PC-9 (cell line): Measurements from ENCODE around the gene GRIN2A. TPM values are rescaled to one million over a fixed set of nuclear protein-coding genes. Genes with fewer than 3 reads are reported as not detected.

ENCODE experiments used
- BruUV-seq: library from RNA; stranded (reverse); fragments of 400-500 nt; replicated peaks from 2 replicates; lab custom pipeline; 2021; lab: Mats Ljungman, UMichigan
- CTCF ChIA-PET: fragments of 300-600 bp; sonication (Branson Sonifier 250); formaldehyde crosslinking; loops from one replicate; lab custom pipeline; 2022; ENCODE audit warnings: antibody characterized with exemption; lab: Charles Lee
- POLR2A ChIA-PET: fragments of 300-600 bp; sonication (Branson Sonifier 250); formaldehyde crosslinking; loops from one replicate; lab custom pipeline; 2022; ENCODE audit warnings: antibody characterized with exemption; ENCODE audit not compliant: unreplicated experiment; lab: Charles Lee
- DNase-seq, 2 experiments: peaks; one replicate each; pipeline versions ENCODE4 v3.0.0 to v3.0.0-alpha.2; 2015 to 2022; ENCODE audit warnings: mixed read lengths in 1 of 2
- H2AFZ ChIP-seq: fragments of 200-600 bp; sonication (generic); 2 replicates; pipeline ENCODE4 v1.8.1; 2017; ENCODE audit warnings: antibody characterized with exemption
- H3F3A ChIP-seq: fragments of 200-600 bp; sonication (generic); 2 replicates; pipeline ENCODE4 v1.8.1; 2017; ENCODE audit warnings: antibody characterized with exemption, mild to moderate bottlenecking, low read depth; ENCODE audit not compliant: insufficient read depth
- H3K27ac ChIP-seq: fragments of 200-600 bp; sonication (generic); 2 replicates; pipeline ENCODE4 v1.6.1; 2016; ENCODE audit warnings: mixed run types
- H3K27me3 ChIP-seq: fragments of 200-600 bp; sonication (generic); 2 replicates; pipeline ENCODE4 v1.6.1; 2016; ENCODE audit warnings: low read depth, mixed run types; ENCODE audit not compliant: insufficient read depth
- H3K36me3 ChIP-seq: fragments of 200-600 bp; sonication (generic); 2 replicates; pipeline ENCODE4 v1.6.1; 2016; ENCODE audit warnings: low read depth, mixed run types
- H3K4me1 ChIP-seq: fragments of 200-600 bp; sonication (generic); replicated peaks from 2 replicates; pipeline ENCODE4 v1.6.1; 2016; ENCODE audit warnings: mixed run types; ENCODE audit not compliant: insufficient read depth
- H3K4me2 ChIP-seq: fragments of 200-600 bp; sonication (generic); 2 replicates; pipeline ENCODE4 v1.6.1; 2017; ENCODE audit warnings: mixed run types
- H3K4me3 ChIP-seq: fragments of 200-600 bp; sonication (generic); 2 replicates; pipeline ENCODE4 v1.6.1; 2016; ENCODE audit warnings: mixed run types
- H3K79me2 ChIP-seq: fragments of 200-600 bp; sonication (generic); 2 replicates; pipeline ENCODE4 v1.6.1; 2017; ENCODE audit warnings: low read depth, mixed run types
- H3K9me2 ChIP-seq: fragments of 200-600 bp; sonication (generic); 2 replicates; pipeline ENCODE4 v1.8.1; 2017; ENCODE audit warnings: mild to moderate bottlenecking; ENCODE audit not compliant: insufficient read depth
- H3K9me3 ChIP-seq: fragments of 200-600 bp; sonication (generic); 2 replicates; pipeline ENCODE4 v1.8.1; 2016; ENCODE audit warnings: low read depth; ENCODE audit not compliant: insufficient read depth
- H4K20me1 ChIP-seq: fragments of 200-600 bp; sonication (generic); 2 replicates; pipeline ENCODE4 v1.8.1; 2017; ENCODE audit not compliant: insufficient read depth
- CTCF ChIP-seq: fragments of 200-600 bp; sonication (generic); conservative IDR thresholded peaks from 2 replicates; pipeline ENCODE4 v1.6.1; 2017; ENCODE audit warnings: mixed run types, antibody characterized with exemption, mild to moderate bottlenecking, moderate library complexity
- EZH2 ChIP-seq: fragments of 200-600 bp; sonication (generic); IDR thresholded peaks from 2 replicates; pipeline ENCODE4 v1.8.0; 2017; ENCODE audit warnings: antibody characterized with exemption, low read depth
- intact Hi-C: fragments of 100-400 bp; cut with micrococcal nuclease; formaldehyde crosslinking; loops from one replicate; pipeline ENCODE4 v1.10.0; 2022; ENCODE audit not compliant: unreplicated experiment
- total RNA-seq: library from RNA; stranded (reverse); gene quantifications from 2 replicates; pipeline ENCODE4 v1.2.3, GENCODE V29; 2021

Gene GRIN2A
- total RNA-seq, 1 experiment from 2014 or later = not detected

GRCh38 chr16:10136916-10137315, 45.3 kb downstream of the GRIN2A start:
- no peaks in the 10 kb centered on the region for H3K27me3 ChIP-seq
- no peaks in the 10 kb centered on the region for H3K36me3 ChIP-seq
- H3K79me2 ChIP-seq = no peaks in the 10 kb centered on the region
- H2AFZ ChIP-seq = no peak overlapping the region
- DNase-seq = no peak
- TF ChIP-seq CTCF = no peak
- no peak for TF ChIP-seq EZH2
- ChIA-PET CTCF (no interaction called here), POLR2A (no interaction called here)
- no TSS peak for BruUV-seq
- H4K20me1 ChIP-seq = no peaks in the 10 kb centered on the region
- no peaks in the 10 kb centered on the region for H3K9me3 ChIP-seq
- no peaks in the 10 kb centered on the region for H3K9me2 ChIP-seq
- no peaks in the 10 kb centered on the region for H3K4me1 ChIP-seq
- H3K4me3 ChIP-seq = no peak overlapping the region
- no peak overlapping the region for H3K4me2 ChIP-seq
- no peaks in the 10 kb centered on the region for H3F3A ChIP-seq
- H3K27ac ChIP-seq = no peak overlapping the region
- intact Hi-C loops = no loop called here

- Histone ChIP-seq H3K9me2 (no peaks in the 10 kb centered on the region), H3K79me2 (no peaks in the 10 kb centered on the region), H4K20me1 (no peaks in the 10 kb centered on the region), H3K4me2 (no peak overlapping the region), H3F3A (no peaks in the 10 kb centered on the region), H2AFZ (no peak overlapping the region), H3K36me3 (no peaks in the 10 kb centered on the region), H3K27me3 (0 out of 2 replicates have a peak, but pooled peaks cover 6% of the 10 kb centered on the region), H3K4me3 (no peak overlapping the region), H3K27ac (no peak overlapping the region), H3K9me3 (no peaks in the 10 kb centered on the region), H3K4me1 (no peaks in the 10 kb centered on the region)
- intact Hi-C loops = no loop called here
- no TSS peak for BruUV-seq
- TF ChIP-seq EZH2 = no peak
- TF ChIP-seq CTCF = no peak
- POLR2A ChIA-PET = no interaction called here
- DNase-seq = no peak
- CTCF ChIA-PET = no interaction called here
Observed at GRCh38 chr16:10130538-10130937, 51.7 kb downstream of the GRIN2A start.

- TF ChIP-seq EZH2 = no peak
- no peak for TF ChIP-seq CTCF
- DNase-seq = no peak
- ChIA-PET CTCF (no interaction called here), POLR2A (no interaction called here)
- H3K4me1 ChIP-seq = no peaks in the 10 kb centered on the region
- no peak overlapping the region for H2AFZ ChIP-seq
- intact Hi-C loops = no loop called here
- no peaks in the 10 kb centered on the region for H3K9me2 ChIP-seq
- H3K27me3 ChIP-seq = 0 out of 2 replicates have a peak, but pooled peaks cover 6% of the 10 kb centered on the region
- no peaks in the 10 kb centered on the region for H3K9me3 ChIP-seq
- BruUV-seq = no TSS peak
- no peak overlapping the region for H3K4me3 ChIP-seq
- no peaks in the 10 kb centered on the region for H3K79me2 ChIP-seq
- no peak overlapping the region for H3K27ac ChIP-seq
- H3K36me3 ChIP-seq = no peaks in the 10 kb centered on the region
- H3F3A ChIP-seq = no peaks in the 10 kb centered on the region
- H3K4me2 ChIP-seq = no peak overlapping the region
- H4K20me1 ChIP-seq = no peaks in the 10 kb centered on the region
Observed at GRCh38 chr16:10128397-10129258, 53.6 kb downstream of the GRIN2A start.
